A673 (cell line): ENCODE data around the gene ABCC10. TPM values are rescaled to one million over a fixed set of nuclear protein-coding genes. Genes with fewer than 3 reads are reported as not detected.
A peak's percentile ranks its signal among the peaks of the same experiment; 100 is the strongest.

ENCODE experiments used
- BruUV-seq: library from RNA; stranded (reverse); fragments of 400-500 nt; replicated peaks from 2 replicates; lab custom pipeline; 2021; lab: Mats Ljungman, UMichigan
- CTCF ChIA-PET: fragments of 300-600 bp; sonication (Branson Sonifier 250); formaldehyde crosslinking; loops from one replicate; lab custom pipeline; 2022; ENCODE audit warnings: antibody characterized with exemption; lab: Charles Lee
- POLR2A ChIA-PET: fragments of 300-600 bp; sonication (Branson Sonifier 250); formaldehyde crosslinking; loops from one replicate; lab custom pipeline; 2022; ENCODE audit warnings: antibody characterized with exemption; ENCODE audit not compliant: low non-redundant PET; lab: Charles Lee
- DNase-seq: peaks from one replicate; pipeline ENCODE4 v3.0.0-alpha.2; 2015; ENCODE audit warnings: low spot score
- H3K27ac ChIP-seq: fragments of 200-600 bp; sonication (generic); 2 replicates; pipeline ENCODE4 v1.5.1; 2016; ENCODE audit warnings: mixed run types, low read depth, mild to moderate bottlenecking, mixed read lengths, antibody characterized with exemption, low read length; ENCODE audit not compliant: poor library complexity, severe bottlenecking
- H3K27me3 ChIP-seq: fragments of 200-600 bp; sonication (generic); replicated peaks from 2 replicates; pipeline ENCODE4 v1.6.1; 2017; ENCODE audit warnings: mixed run types, low read depth, mild to moderate bottlenecking, mixed read lengths, antibody characterized with exemption, low read length; ENCODE audit not compliant: insufficient read depth, poor library complexity
- H3K36me3 ChIP-seq: fragments of 200-600 bp; sonication (generic); 2 replicates; pipeline ENCODE4 v1.6.1; 2016; ENCODE audit warnings: mixed run types, mild to moderate bottlenecking, mixed read lengths, antibody characterized with exemption, low read length; ENCODE audit not compliant: insufficient read depth, poor library complexity, severe bottlenecking
- H3K4me1 ChIP-seq: fragments of 200-600 bp; sonication (generic); 2 replicates; pipeline ENCODE4 v1.6.1; 2017; ENCODE audit warnings: mixed run types, mild to moderate bottlenecking, mixed read lengths, antibody characterized with exemption, low read length; ENCODE audit not compliant: insufficient read depth, poor library complexity, severe bottlenecking
- H3K4me3 ChIP-seq: fragments of 200-600 bp; sonication (generic); 2 replicates; pipeline ENCODE4 v1.5.1; 2016; ENCODE audit warnings: low read depth, mixed run types, mild to moderate bottlenecking, mixed read lengths, low read length; ENCODE audit not compliant: poor library complexity, severe bottlenecking
- H3K9me3 ChIP-seq: fragments of 200-600 bp; sonication (generic); 2 replicates; pipeline ENCODE4 v1.6.1; 2016; ENCODE audit warnings: mixed run types, low read depth, mild to moderate bottlenecking, mixed read lengths, antibody characterized with exemption, low read length; ENCODE audit not compliant: poor library complexity, severe bottlenecking
- CTCF ChIP-seq: fragments of 300-800, 200-600 bp; sonication (generic); conservative IDR thresholded peaks from 2 replicates; pipeline ENCODE4 v1.5.1; 2017; ENCODE audit warnings: low read depth, mild to moderate bottlenecking, antibody characterized with exemption, low read length, moderate library complexity, mixed read lengths
- EZH2 ChIP-seq: fragments of 200-600 bp; sonication (generic); IDR thresholded peaks from 2 replicates; pipeline ENCODE4 v1.6.1; 2017; ENCODE audit warnings: borderline replicate concordance, low read depth, mild to moderate bottlenecking, mixed read lengths, antibody characterized with exemption, low read length; ENCODE audit not compliant: poor library complexity, severe bottlenecking
- intact Hi-C: fragments of 100-400 bp; cut with micrococcal nuclease; formaldehyde crosslinking; loops from one replicate; pipeline ENCODE4 v1.10.0; 2022; ENCODE audit not compliant: unreplicated experiment
- total RNA-seq: library from RNA; stranded (reverse); gene quantifications from 2 replicates; pipeline ENCODE4 v1.2.3, GENCODE V29; 2021

The ABCC10 gene
- total RNA-seq, 1 experiment from 2014 or later: 46.4 TPM

DNA sequence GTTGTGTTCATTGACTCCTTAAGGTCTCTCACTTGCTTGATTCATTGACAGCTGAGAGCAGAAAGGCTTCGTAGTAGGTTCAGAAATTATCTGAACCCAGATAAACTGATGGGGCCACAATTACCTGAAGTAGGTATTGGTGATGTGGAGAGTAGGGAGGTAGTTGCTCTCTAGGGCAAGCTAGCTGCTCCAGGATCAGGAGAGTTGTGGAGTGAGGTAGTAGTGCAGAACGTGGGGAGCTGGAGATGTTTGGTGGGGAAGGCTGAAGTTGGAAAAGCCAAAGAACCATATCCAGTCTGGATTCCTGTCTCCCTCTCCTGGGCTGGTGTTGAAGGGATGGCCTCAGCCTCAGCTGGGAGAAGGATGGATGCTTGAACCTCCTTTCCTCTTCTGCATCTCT lies 65.9 kb downstream of the ABCC10 start:
- H3K27ac ChIP-seq: peak overlapping the region; percentile 56
- TF ChIP-seq EZH2 (no peak), CTCF (no peak)
- intact Hi-C loops: no loop called here
- no TSS peak for BruUV-seq
- ChIA-PET POLR2A (no interaction called here), CTCF (interaction anchor here (0.6 to 1.6 kb wide), 2 partner anchors 15 to 17 kb away, joined by 3 to 5 read pairs; partner anchors contain the start of gene LRRC73)
- no peaks in the 10 kb centered on the region for H3K27me3 ChIP-seq
- peaks cover 48% of the 10 kb centered on the region for H3K4me1 ChIP-seq
- H3K4me3 ChIP-seq: no peak overlapping the region
- H3K9me3 ChIP-seq: no peaks in the 10 kb centered on the region
- H3K36me3 ChIP-seq: peaks cover 2% of the 10 kb centered on the region
- DNase-seq: no peak

DNA sequence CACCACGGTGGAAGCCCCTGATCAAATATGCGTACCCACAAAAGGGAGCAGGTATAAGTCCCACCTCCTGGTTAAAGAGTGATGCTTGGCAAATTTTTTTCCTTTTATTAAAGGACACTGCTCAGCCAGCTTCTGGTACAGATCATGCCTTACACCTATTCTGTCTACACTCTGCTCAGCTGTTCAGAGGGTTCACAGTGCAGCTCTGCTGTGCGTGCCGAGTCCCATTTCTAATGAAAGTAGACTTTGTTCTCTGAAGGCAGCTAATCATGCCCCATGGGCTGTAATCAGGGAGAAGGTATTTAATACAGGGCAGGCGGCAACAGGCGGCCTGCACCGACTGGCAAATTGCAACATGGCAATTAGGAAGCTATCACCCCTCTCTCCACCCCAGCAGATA lies 66.5 kb downstream of the ABCC10 start:
- DNase-seq: no peak
- no TSS peak for BruUV-seq
- H3K4me1 ChIP-seq: peaks cover 44% of the 10 kb centered on the region
- CTCF ChIA-PET: no interaction called here
- no peak overlapping the region for H3K4me3 ChIP-seq
- POLR2A ChIA-PET: no interaction called here
- H3K27me3 ChIP-seq: no peaks in the 10 kb centered on the region
- intact Hi-C loops: no loop called here
- H3K36me3 ChIP-seq: peaks cover 6% of the 10 kb centered on the region
- no peak overlapping the region for H3K27ac ChIP-seq
- no peak for TF ChIP-seq EZH2
- TF ChIP-seq CTCF: no peak
- H3K9me3 ChIP-seq: no peaks in the 10 kb centered on the region

- Histone ChIP-seq H3K36me3 (peaks cover 11% of the 10 kb centered on the region), H3K9me3 (no peaks in the 10 kb centered on the region), H3K4me3 (no peak overlapping the region), H3K4me1 (peaks cover 39% of the 10 kb centered on the region), H3K27ac (no peak overlapping the region), H3K27me3 (no peaks in the 10 kb centered on the region)
- TF ChIP-seq EZH2: no peak
- TF ChIP-seq CTCF: no peak
- ChIA-PET CTCF (no interaction called here), POLR2A (no interaction called here)
- intact Hi-C loops: no loop called here
- DNase-seq: no peak
- BruUV-seq: no TSS peak
These were observed 67.0 kb downstream of the ABCC10 start for GRCh38 chr6:43494321-43494720.
